ENCODE measurements around the gene SHROOM3. TPM values are rescaled to one million over a fixed set of nuclear protein-coding genes. Genes with fewer than 3 reads are reported as not detected.
A peak's percentile ranks its signal among the peaks of the same experiment; 100 is the strongest.

Gene SHROOM3
- total RNA-seq, 6 experiments from 2014 or later, result 15.2 to 35.8 (median 29.9) TPM

GRCh38 chr4:76745240-76745639, 310.2 kb downstream of the SHROOM3 start:
- ATAC-seq, result no peak
- WGBS (ENCODE audit: insufficient coverage, low coverage, low lambda C conversion rate, missing lambda C conversion rate), result 100% methylated on average over 1 of the region's 1 CpG
- H3K36me3 ChIP-seq, result peaks cover 0 to 10% (median 6%) of the 10 kb centered on the region in 4 donors
- H3K27me3 ChIP-seq, result no peaks in the 10 kb centered on the region
- H3K27ac ChIP-seq, result no peak overlapping the region
- H3K4me1 ChIP-seq, result peaks cover 0 to 7% (median 3%) of the 10 kb centered on the region in 4 donors
- no peak for DNase-seq
- TF ChIP-seq CTCF (IDR thresholded peaks at IDR 0.05) (no peak), POLR2A (IDR thresholded peaks at IDR 0.05) (no peak)
- H3K9me3 ChIP-seq, result no peaks in the 10 kb centered on the region
- no peak overlapping the region for H3K4me3 ChIP-seq
- intact Hi-C loops (cut with DNase I), result no loop called here

GRCh38 chr4:76747563-76747962, 312.5 kb downstream of the SHROOM3 start:
- DNase-seq (no peak), ATAC-seq (no peak)
- intact Hi-C loops (cut with DNase I), result no loop called here
- 83% methylated on average over 2 of the region's 2 CpGs for WGBS (ENCODE audit: insufficient coverage, low coverage, low lambda C conversion rate, missing lambda C conversion rate)
- Histone ChIP-seq H3K27ac (peak overlapping the region in 1 of 3 donors; percentile 9), H3K27me3 (no peaks in the 10 kb centered on the region), H3K9me3 (no peaks in the 10 kb centered on the region), H3K36me3 (peaks cover 0 to 4% (median 0%) of the 10 kb centered on the region in 4 donors), H3K4me1 (peaks cover 0 to 7% (median 3%) of the 10 kb centered on the region in 4 donors), H3K4me3 (no peak overlapping the region)
- TF ChIP-seq CTCF (IDR thresholded peaks at IDR 0.05), result no peak
- TF ChIP-seq POLR2A (IDR thresholded peaks at IDR 0.05), result no peak

GRCh38 chr4:76748649-76749048, 313.6 kb downstream of the SHROOM3 start:
- no peaks in the 10 kb centered on the region for H3K9me3 ChIP-seq
- peaks cover 0 to 7% (median 3%) of the 10 kb centered on the region in 4 donors for H3K4me1 ChIP-seq
- intact Hi-C loops (cut with DNase I), result no loop called here
- ATAC-seq (peak; percentile 83 to 93 (median 88)), DNase-seq (peak; percentile 44 to 73 (median 67))
- TF ChIP-seq CTCF (IDR thresholded peaks at IDR 0.05), result peak in 3 of 4 donors; percentile 22 to 49 (median 45)
- TF ChIP-seq POLR2A (IDR thresholded peaks at IDR 0.05), result no peak
- peaks cover 0 to 4% (median 0%) of the 10 kb centered on the region in 4 donors for H3K36me3 ChIP-seq
- peak overlapping the region in 1 of 3 donors; percentile 9 for H3K27ac ChIP-seq
- WGBS (ENCODE audit: insufficient coverage, low coverage, low lambda C conversion rate, missing lambda C conversion rate), result 9% methylated on average over 6 of the region's 6 CpGs
- H3K27me3 ChIP-seq, result no peaks in the 10 kb centered on the region
- no peak overlapping the region for H3K4me3 ChIP-seq

- H3K4me3 ChIP-seq, result no peak overlapping the region
- TF ChIP-seq CTCF (IDR thresholded peaks at IDR 0.05) (no peak), POLR2A (IDR thresholded peaks at IDR 0.05) (no peak)
- 89% methylated on average over 4 of the region's 4 CpGs for WGBS (ENCODE audit: insufficient coverage, low coverage, low lambda C conversion rate, missing lambda C conversion rate)
- ATAC-seq (no peak), DNase-seq (no peak)
- intact Hi-C loops (cut with DNase I), result no loop called here
- peaks cover 0 to 4% (median 1%) of the 10 kb centered on the region in 4 donors for H3K36me3 ChIP-seq
- H3K4me1 ChIP-seq, result peaks cover 0 to 7% (median 3%) of the 10 kb centered on the region in 4 donors
- no peaks in the 10 kb centered on the region for H3K27me3 ChIP-seq
- H3K27ac ChIP-seq, result no peak overlapping the region
- no peaks in the 10 kb centered on the region for H3K9me3 ChIP-seq
Observed at GRCh38 chr4:76749355-76749754, 314.3 kb downstream of the SHROOM3 start.
